HFFc6 (cell line): Measurements from ENCODE around the gene AP1G1. TPM values are rescaled to one million over a fixed set of nuclear protein-coding genes. Genes with fewer than 3 reads are reported as not detected.
"Not testable (repeated sequence)": the region's sequence is repeated elsewhere in the genome, so short reads cannot be mapped to it uniquely, and the experiment has no call there.

Source experiments
- DNase-seq: peaks from one replicate; pipeline ENCODE4 v3.0.0-alpha.2; 2018
- H3K27ac Mint-ChIP-seq: 2 replicates; pipeline ENCODE4 v1.8.0; 2020; ENCODE audit warnings: mild to moderate bottlenecking, mixed read lengths
- H3K27me3 Mint-ChIP-seq: 2 replicates; pipeline ENCODE4 v1.8.0; 2021; ENCODE audit warnings: mild to moderate bottlenecking, moderate library complexity, mixed read lengths; ENCODE audit not compliant: insufficient read depth
- H3K36me3 Mint-ChIP-seq: 2 replicates; pipeline ENCODE4 v1.8.0; 2021; ENCODE audit warnings: low read depth, mixed read lengths
- H3K4me1 Mint-ChIP-seq: 2 replicates; pipeline ENCODE4 v1.8.0; 2020; ENCODE audit warnings: low read depth, mixed read lengths
- H3K4me3 Mint-ChIP-seq: 2 replicates; pipeline ENCODE4 v1.8.0; 2020; ENCODE audit warnings: mild to moderate bottlenecking, moderate library complexity, mixed read lengths
- H3K9me3 Mint-ChIP-seq: 2 replicates; pipeline ENCODE4 v1.8.0; 2020; ENCODE audit warnings: mild to moderate bottlenecking, mixed read lengths
- total RNA-seq, 6 experiments: library from RNA; stranded (reverse); fragmentation: NEBNext Ultra II Directional; extraction: Animal tissue kit (Norgen Biotek cat#: 25700); gene quantifications; 2 replicates in 1 of 6; 3 replicates in 5 of 6; pipeline ENCODE4 v1.2.3, GENCODE V29; 2021
- TF ChIP-seq, protein P1 (sequence below): fragments of 200-600 bp; sonication (generic); IDR thresholded peaks from 2 replicates; pipeline ENCODE4 v1.5.0; 2021; ENCODE audit warnings: antibody characterized with exemption, mild to moderate bottlenecking

AP1G1 gene
- total RNA-seq, 6 experiments from 2014 or later, result 87.5 to 115 (median 106) TPM

- TF ChIP-seq, protein P1, sequence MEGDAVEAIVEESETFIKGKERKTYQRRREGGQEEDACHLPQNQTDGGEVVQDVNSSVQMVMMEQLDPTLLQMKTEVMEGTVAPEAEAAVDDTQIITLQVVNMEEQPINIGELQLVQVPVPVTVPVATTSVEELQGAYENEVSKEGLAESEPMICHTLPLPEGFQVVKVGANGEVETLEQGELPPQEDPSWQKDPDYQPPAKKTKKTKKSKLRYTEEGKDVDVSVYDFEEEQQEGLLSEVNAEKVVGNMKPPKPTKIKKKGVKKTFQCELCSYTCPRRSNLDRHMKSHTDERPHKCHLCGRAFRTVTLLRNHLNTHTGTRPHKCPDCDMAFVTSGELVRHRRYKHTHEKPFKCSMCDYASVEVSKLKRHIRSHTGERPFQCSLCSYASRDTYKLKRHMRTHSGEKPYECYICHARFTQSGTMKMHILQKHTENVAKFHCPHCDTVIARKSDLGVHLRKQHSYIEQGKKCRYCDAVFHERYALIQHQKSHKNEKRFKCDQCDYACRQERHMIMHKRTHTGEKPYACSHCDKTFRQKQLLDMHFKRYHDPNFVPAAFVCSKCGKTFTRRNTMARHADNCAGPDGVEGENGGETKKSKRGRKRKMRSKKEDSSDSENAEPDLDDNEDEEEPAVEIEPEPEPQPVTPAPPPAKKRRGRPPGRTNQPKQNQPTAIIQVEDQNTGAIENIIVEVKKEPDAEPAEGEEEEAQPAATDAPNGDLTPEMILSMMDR, result peak; percentile 7; the same call in 1 of the 2 replicates
- Mint-ChIP-seq H3K27ac (peak within 1 kb of the TSS; percentile 93), H3K27me3 (no peaks in the 10 kb centered on the region), H3K36me3 (peaks cover 14% of the 10 kb centered on the region), H3K4me1 (peaks cover 33% of the 10 kb centered on the region), H3K9me3 (no peaks in the 10 kb centered on the region), H3K4me3 (peak within 1 kb of the TSS; percentile 95)
- DNase-seq, result peak; percentile 84
Observed at GRCh38 chr16:71845639-71846430, 37.2 kb upstream of the AP1G1 start, which contains the start of gene ATXN1L. Gene ATXN1L, plus strand, starts transcription at chr16:71845976. Its CDS starts 3,765 bp downstream, at chr16:71849741.

- Mint-ChIP-seq H3K4me3 (no peak overlapping the region), H3K27me3 (no peaks in the 10 kb centered on the region; the same call in 1 of the 2 replicates), H3K9me3 (no peaks in the 10 kb centered on the region), H3K36me3 (peaks cover 7% of the 10 kb centered on the region), H3K4me1 (peaks cover 44% of the 10 kb centered on the region), H3K27ac (no peak overlapping the region)
- TF ChIP-seq, protein P1, result no peak
- DNase-seq, result no peak
Observed at GRCh38 chr16:71843572-71843971, 34.9 kb upstream of the AP1G1 start.

DNA sequence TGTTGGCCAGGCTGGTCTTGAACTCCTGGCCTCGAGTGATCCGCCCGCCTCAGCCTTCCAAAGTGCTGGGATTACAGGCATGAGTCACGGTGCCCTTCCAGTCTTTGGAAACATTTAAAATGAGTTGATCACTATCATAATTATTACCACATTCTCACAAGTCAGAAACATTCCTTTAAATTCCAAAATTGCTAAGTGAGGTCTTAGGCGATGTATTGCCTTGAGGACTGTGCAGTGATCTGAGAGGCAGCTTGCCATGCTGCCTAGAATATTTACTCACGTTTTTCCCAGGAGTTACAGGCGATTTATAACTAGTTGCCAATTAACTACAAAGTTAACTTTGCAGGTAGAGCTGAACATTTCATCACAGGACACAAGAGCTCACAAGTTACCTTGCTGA, 31.4 kb upstream of the AP1G1 start:
- H3K27ac Mint-ChIP-seq, result peak overlapping the region; percentile 29; the same call in 1 of the 2 replicates
- no peaks in the 10 kb centered on the region for H3K9me3 Mint-ChIP-seq
- H3K36me3 Mint-ChIP-seq, result no peaks in the 10 kb centered on the region
- TF ChIP-seq, protein P1, result no peak
- H3K4me1 Mint-ChIP-seq, result peaks cover 23% of the 10 kb centered on the region
- no peaks in the 10 kb centered on the region; the same call in 1 of the 2 replicates for H3K27me3 Mint-ChIP-seq
- H3K4me3 Mint-ChIP-seq, result no peak overlapping the region
- DNase-seq, result peak; percentile 55

- H3K36me3 Mint-ChIP-seq, result no peaks in the 10 kb centered on the region
- no peaks in the 10 kb centered on the region; the same call in 1 of the 2 replicates for H3K27me3 Mint-ChIP-seq
- H3K27ac Mint-ChIP-seq, result no peak overlapping the region
- peaks cover 16% of the 10 kb centered on the region for H3K4me1 Mint-ChIP-seq
- no peaks in the 10 kb centered on the region for H3K9me3 Mint-ChIP-seq
- no peak overlapping the region for H3K4me3 Mint-ChIP-seq
- TF ChIP-seq, protein P1, result no peak
- DNase-seq, result no peak
Observed at GRCh38 chr16:71837150-71837549, 28.5 kb upstream of the AP1G1 start.

DNA sequence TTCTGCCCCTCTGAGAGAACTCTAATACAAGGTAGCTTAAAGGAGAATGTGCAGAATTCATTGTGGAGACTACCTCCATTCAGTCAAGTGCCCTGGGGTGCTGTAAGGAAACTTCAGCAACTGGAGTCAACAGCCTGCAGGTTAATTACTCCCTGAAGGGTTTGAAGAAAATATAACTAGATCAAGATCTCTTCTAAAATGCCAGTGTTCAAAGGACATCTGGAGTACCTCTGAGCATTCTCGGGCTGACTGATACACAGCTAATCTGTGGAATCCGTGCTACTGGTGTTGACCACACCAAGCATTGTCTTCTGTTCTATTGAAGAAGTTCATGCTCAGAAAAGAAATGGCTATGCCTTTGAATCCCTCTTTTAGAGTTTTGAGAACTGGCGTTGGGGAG, 25.7 kb upstream of the AP1G1 start:
- H3K9me3 Mint-ChIP-seq, result no peaks in the 10 kb centered on the region
- no peak for DNase-seq
- H3K27ac Mint-ChIP-seq, result no peak overlapping the region
- TF ChIP-seq, protein P1, result no peak
- no peaks in the 10 kb centered on the region for H3K36me3 Mint-ChIP-seq
- no peaks in the 10 kb centered on the region; the same call in 1 of the 2 replicates for H3K27me3 Mint-ChIP-seq
- H3K4me3 Mint-ChIP-seq, result no peak overlapping the region
- H3K4me1 Mint-ChIP-seq, result peaks cover 4% of the 10 kb centered on the region; the same call in 1 of the 2 replicates

GRCh38 chr16:71832112-71832511, 23.5 kb upstream of the AP1G1 start:
- not testable (repeated sequence) for H3K27me3 Mint-ChIP-seq, DNase-seq, H3K4me1 Mint-ChIP-seq, H3K36me3 Mint-ChIP-seq, H3K27ac Mint-ChIP-seq, H3K9me3 Mint-ChIP-seq, H3K4me3 Mint-ChIP-seq

GRCh38 chr16:71831698-71832097, 23.1 kb upstream of the AP1G1 start:
- not testable (repeated sequence) for H3K9me3 Mint-ChIP-seq, H3K36me3 Mint-ChIP-seq, H3K4me1 Mint-ChIP-seq, H3K4me3 Mint-ChIP-seq, H3K27ac Mint-ChIP-seq, H3K27me3 Mint-ChIP-seq, DNase-seq
